ENCODE measurements around the gene RRP12. TPM values are rescaled to one million over a fixed set of nuclear protein-coding genes. Genes with fewer than 3 reads are reported as not detected.

Gene RRP12
- total and polyA plus RNA-seq, 9 of the 15 experiments (the other 6 are each of a cell fraction or from before 2014, with no cell fraction given) = 4.6 to 68.2 (median 21.8) TPM

GRCh38 chr10:97445722-97446639 lies 44.8 kb upstream of the RRP12 start, which contains the start of the genes EXOSC1 and ZDHHC16 (continued):
- TF ChIP-seq, protein P1, sequence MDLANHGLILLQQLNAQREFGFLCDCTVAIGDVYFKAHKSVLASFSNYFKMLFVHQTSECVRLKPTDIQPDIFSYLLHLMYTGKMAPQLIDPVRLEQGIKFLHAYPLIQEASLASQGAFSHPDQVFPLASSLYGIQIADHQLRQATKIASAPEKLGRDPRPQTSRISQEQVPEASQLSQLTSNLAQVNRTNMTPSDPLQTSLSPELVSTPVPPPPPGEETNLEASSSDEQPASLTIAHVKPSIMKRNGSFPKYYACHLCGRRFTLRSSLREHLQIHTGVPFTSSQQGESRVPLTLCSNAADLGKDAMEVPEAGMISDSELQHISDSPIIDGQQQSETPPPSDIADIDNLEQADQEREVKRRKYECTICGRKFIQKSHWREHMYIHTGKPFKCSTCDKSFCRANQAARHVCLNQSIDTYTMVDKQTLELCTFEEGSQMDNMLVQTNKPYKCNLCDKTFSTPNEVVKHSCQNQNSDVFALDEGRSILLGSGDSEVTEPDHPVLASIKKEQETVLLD (IDR thresholded peaks at IDR 0.05) = peak; percentile 53; the same call in 1 of the 2 replicates
- TF ChIP-seq ZNF551 (CRISPR knock-in tag; IDR thresholded peaks at IDR 0.05) (no peak), ERF (CRISPR knock-in tag; IDR thresholded peaks at IDR 0.05) (no peak), POLR2B (IDR thresholded peaks at IDR 0.05; ENCODE audit: low read depth, partially characterized antibody) (no peak), POLR2H (tag; IDR thresholded peaks at IDR 0.05; ENCODE audit: low read depth) (no peak), ATF7 (IDR thresholded peaks at IDR 0.05) (peak; percentile 52; the same call in 1 of the 2 replicates), NFIX (CRISPR knock-in tag; IDR thresholded peaks at IDR 0.05; ENCODE audit: low read depth) (no peak), ELK3 (CRISPR knock-in tag; IDR thresholded peaks at IDR 0.05) (no peak), ATF1 (CRISPR knock-in tag; IDR thresholded peaks at IDR 0.05) (no peak), ATF1 (tag; IDR thresholded peaks at IDR 0.05) (peak; percentile 51), C11orf30 (IDR thresholded peaks at IDR 0.05; ENCODE audit: low read depth) (peak; percentile 91), MYC (IDR thresholded peaks at IDR 0.05; ENCODE audit: low read depth, low read length) (peak; percentile 59), MYC (CRISPR knock-in tag; IDR thresholded peaks at IDR 0.05; ENCODE audit: borderline replicate concordance, low read depth) (no peak), MNT (conservative IDR thresholded peaks at IDR 0.05) (peak; percentile 81 to 92), HMGN3 (IDR thresholded peaks at IDR 0.05; ENCODE audit: borderline replicate concordance, extremely low read depth, insufficient read length, low read depth, low read length) (peak; percentile 60), L3MBTL2 (IDR thresholded peaks at IDR 0.05) (peak; percentile 30; the same call in 1 of the 2 replicates), KLF13 (tag; IDR thresholded peaks at IDR 0.05; ENCODE audit: borderline replicate concordance, low read depth) (no peak)
- TF ChIP-seq, protein P2, sequence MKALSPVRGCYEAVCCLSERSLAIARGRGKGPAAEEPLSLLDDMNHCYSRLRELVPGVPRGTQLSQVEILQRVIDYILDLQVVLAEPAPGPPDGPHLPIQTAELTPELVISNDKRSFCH (CRISPR knock-in tag; IDR thresholded peaks at IDR 0.05) = no peak
- TF ChIP-seq, protein P2 (tag; IDR thresholded peaks at IDR 0.05) = 0 out of 2 replicates have a peak, but pooled peaks have one; percentile 34
- TF ChIP-seq, protein P3, sequence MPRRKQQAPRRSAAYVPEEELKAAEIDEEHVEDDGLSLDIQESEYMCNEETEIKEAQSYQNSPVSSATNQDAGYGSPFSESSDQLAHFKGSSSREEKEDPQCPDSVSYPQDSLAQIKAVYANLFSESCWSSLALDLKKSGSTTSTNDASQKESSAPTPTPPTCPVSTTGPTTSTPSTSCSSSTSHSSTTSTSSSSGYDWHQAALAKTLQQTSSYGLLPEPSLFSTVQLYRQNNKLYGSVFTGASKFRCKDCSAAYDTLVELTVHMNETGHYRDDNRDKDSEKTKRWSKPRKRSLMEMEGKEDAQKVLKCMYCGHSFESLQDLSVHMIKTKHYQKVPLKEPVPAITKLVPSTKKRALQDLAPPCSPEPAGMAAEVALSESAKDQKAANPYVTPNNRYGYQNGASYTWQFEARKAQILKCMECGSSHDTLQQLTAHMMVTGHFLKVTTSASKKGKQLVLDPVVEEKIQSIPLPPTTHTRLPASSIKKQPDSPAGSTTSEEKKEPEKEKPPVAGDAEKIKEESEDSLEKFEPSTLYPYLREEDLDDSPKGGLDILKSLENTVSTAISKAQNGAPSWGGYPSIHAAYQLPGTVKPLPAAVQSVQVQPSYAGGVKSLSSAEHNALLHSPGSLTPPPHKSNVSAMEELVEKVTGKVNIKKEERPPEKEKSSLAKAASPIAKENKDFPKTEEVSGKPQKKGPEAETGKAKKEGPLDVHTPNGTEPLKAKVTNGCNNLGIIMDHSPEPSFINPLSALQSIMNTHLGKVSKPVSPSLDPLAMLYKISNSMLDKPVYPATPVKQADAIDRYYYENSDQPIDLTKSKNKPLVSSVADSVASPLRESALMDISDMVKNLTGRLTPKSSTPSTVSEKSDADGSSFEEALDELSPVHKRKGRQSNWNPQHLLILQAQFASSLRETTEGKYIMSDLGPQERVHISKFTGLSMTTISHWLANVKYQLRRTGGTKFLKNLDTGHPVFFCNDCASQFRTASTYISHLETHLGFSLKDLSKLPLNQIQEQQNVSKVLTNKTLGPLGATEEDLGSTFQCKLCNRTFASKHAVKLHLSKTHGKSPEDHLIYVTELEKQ (CRISPR knock-in tag; IDR thresholded peaks at IDR 0.05) = no peak

Data from K562 (cell line).